ENCODE measurements around the gene CPXM2.

The CPXM2 gene

GRCh38 chr10:123809632-123810031 is 82.0 kb downstream of the CPXM2 start:
- intact Hi-C loops (cut with DNase I; ENCODE audit: low total_unique reads), result no loop called here
- no peak for DNase-seq
- Histone ChIP-seq H3K9me3 (no peaks in the 10 kb centered on the region), H3K27me3 (no peaks in the 10 kb centered on the region), H3K36me3 (no peaks in the 10 kb centered on the region), H3K4me1 (peaks cover 0 to 22% (median 6%) of the 10 kb centered on the region in 4 donors), H3K27ac (no peak overlapping the region), H3K4me3 (no peak overlapping the region)
- TF ChIP-seq CTCF (IDR thresholded peaks at IDR 0.05), result no peak

- H3K27ac ChIP-seq, result peak overlapping the region in 1 of 2 donors; percentile 49
- no peak for DNase-seq
- no peaks in the 10 kb centered on the region for H3K36me3 ChIP-seq
- H3K9me3 ChIP-seq, result no peaks in the 10 kb centered on the region
- H3K4me1 ChIP-seq, result peaks cover 0 to 25% (median 6%) of the 10 kb centered on the region in 4 donors
- no peak overlapping the region for H3K4me3 ChIP-seq
- TF ChIP-seq CTCF (IDR thresholded peaks at IDR 0.05), result no peak
- no peaks in the 10 kb centered on the region for H3K27me3 ChIP-seq
- intact Hi-C loops (cut with DNase I; ENCODE audit: low total_unique reads), result no loop called here
Observed at GRCh38 chr10:123808906-123809305, 82.7 kb downstream of the CPXM2 start.

- Histone ChIP-seq H3K27ac (peak overlapping the region in 1 of 2 donors; percentile 49), H3K9me3 (no peaks in the 10 kb centered on the region), H3K27me3 (no peaks in the 10 kb centered on the region), H3K4me1 (peaks cover 0 to 25% (median 6%) of the 10 kb centered on the region in 4 donors), H3K36me3 (no peaks in the 10 kb centered on the region), H3K4me3 (no peak overlapping the region)
- no peak for DNase-seq
- intact Hi-C loops (cut with DNase I; ENCODE audit: low total_unique reads), result no loop called here
- no peak for TF ChIP-seq CTCF (IDR thresholded peaks at IDR 0.05)
Observed at GRCh38 chr10:123808286-123808685, 83.3 kb downstream of the CPXM2 start.

- H3K27me3 ChIP-seq, result no peaks in the 10 kb centered on the region
- intact Hi-C loops (cut with DNase I; ENCODE audit: low total_unique reads), result no loop called here
- TF ChIP-seq CTCF (IDR thresholded peaks at IDR 0.05), result no peak
- H3K4me1 ChIP-seq, result peaks cover 0 to 25% (median 6%) of the 10 kb centered on the region in 4 donors
- H3K4me3 ChIP-seq, result no peak overlapping the region
- no peak for DNase-seq
- peak overlapping the region; percentile 31 to 49 for H3K27ac ChIP-seq
- no peaks in the 10 kb centered on the region for H3K9me3 ChIP-seq
- H3K36me3 ChIP-seq, result no peaks in the 10 kb centered on the region
Observed at GRCh38 chr10:123807444-123808035, 84.1 kb downstream of the CPXM2 start.

GRCh38 chr10:123804716-123805115 is 86.9 kb downstream of the CPXM2 start:
- Histone ChIP-seq H3K9me3 (no peaks in the 10 kb centered on the region), H3K27me3 (no peaks in the 10 kb centered on the region), H3K4me1 (peaks cover 0 to 41% (median 11%) of the 10 kb centered on the region in 4 donors), H3K27ac (peak overlapping the region in 1 of 2 donors; percentile 9), H3K4me3 (no peak overlapping the region), H3K36me3 (no peaks in the 10 kb centered on the region)
- DNase-seq, result no peak
- no peak for TF ChIP-seq CTCF (IDR thresholded peaks at IDR 0.05)
- intact Hi-C loops (cut with DNase I; ENCODE audit: low total_unique reads), result no loop called here

Data from tibial artery (tissue), 4 donors.